ENCODE results near the gene CD163L1.

DNA sequence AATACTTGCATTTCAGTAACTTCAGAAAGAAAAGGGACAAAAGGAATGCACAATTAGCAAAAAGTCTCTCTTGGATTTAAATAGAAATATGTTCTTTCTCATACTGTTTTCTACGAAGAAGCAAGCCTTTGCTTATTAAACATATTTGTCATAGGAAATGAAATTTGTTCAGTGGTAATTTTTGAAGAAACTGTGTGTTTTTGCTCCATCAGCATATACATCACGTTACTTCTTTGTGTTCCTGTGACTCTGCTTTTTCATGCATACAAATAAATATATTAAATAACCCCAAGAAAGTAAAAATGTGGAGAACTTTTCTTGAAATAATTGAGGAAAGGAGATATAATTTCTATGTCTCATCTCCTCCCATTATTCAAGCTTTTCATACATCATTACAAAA is 39.7 kb downstream of the CD163L1 start:
- TF ChIP-seq SUZ12 (IDR thresholded peaks at IDR 0.05; ENCODE audit: low read length) (no peak), POLR2A (IDR thresholded peaks at IDR 0.05; ENCODE audit: control extremely low read depth in 1 of 2, low read depth in 2 of 2, low read length in 2 of 2) (no peak), JUN (IDR thresholded peaks at IDR 0.05; ENCODE audit: low read depth, low read length) (no peak), POU5F1 (IDR thresholded peaks at IDR 0.05; ENCODE audit: low read depth, low read length) (no peak), CBX8 (IDR thresholded peaks at IDR 0.05; ENCODE audit: borderline replicate concordance, low read depth, low read length) (no peak), YY1 (IDR thresholded peaks at IDR 0.05; ENCODE audit: low read depth, low read length) (no peak), SRF (IDR thresholded peaks at IDR 0.05; ENCODE audit: low read depth, low read length) (no peak), TEAD4 (IDR thresholded peaks at IDR 0.05; ENCODE audit: low read depth, low read length) (no peak)
- TF ChIP-seq, protein P1, sequence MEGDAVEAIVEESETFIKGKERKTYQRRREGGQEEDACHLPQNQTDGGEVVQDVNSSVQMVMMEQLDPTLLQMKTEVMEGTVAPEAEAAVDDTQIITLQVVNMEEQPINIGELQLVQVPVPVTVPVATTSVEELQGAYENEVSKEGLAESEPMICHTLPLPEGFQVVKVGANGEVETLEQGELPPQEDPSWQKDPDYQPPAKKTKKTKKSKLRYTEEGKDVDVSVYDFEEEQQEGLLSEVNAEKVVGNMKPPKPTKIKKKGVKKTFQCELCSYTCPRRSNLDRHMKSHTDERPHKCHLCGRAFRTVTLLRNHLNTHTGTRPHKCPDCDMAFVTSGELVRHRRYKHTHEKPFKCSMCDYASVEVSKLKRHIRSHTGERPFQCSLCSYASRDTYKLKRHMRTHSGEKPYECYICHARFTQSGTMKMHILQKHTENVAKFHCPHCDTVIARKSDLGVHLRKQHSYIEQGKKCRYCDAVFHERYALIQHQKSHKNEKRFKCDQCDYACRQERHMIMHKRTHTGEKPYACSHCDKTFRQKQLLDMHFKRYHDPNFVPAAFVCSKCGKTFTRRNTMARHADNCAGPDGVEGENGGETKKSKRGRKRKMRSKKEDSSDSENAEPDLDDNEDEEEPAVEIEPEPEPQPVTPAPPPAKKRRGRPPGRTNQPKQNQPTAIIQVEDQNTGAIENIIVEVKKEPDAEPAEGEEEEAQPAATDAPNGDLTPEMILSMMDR (IDR thresholded peaks at IDR 0.05; ENCODE audit: control extremely low read depth in 1 of 3, insufficient read depth in 1 of 3, low read depth in 1 of 3, low read length in 3 of 3), result no peak
- TF ChIP-seq, protein P2, sequence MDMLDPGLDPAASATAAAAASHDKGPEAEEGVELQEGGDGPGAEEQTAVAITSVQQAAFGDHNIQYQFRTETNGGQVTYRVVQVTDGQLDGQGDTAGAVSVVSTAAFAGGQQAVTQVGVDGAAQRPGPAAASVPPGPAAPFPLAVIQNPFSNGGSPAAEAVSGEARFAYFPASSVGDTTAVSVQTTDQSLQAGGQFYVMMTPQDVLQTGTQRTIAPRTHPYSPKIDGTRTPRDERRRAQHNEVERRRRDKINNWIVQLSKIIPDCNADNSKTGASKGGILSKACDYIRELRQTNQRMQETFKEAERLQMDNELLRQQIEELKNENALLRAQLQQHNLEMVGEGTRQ (IDR thresholded peaks at IDR 0.05; ENCODE audit: low read length), result no peak
